H7 (cell line): ENCODE data around the gene COL8A1. TPM values are rescaled to one million over a fixed set of nuclear protein-coding genes. Genes with fewer than 3 reads are reported as not detected.
"Not testable (repeated sequence)": the region's sequence is repeated elsewhere in the genome, so short reads cannot be mapped to it uniquely, and the experiment has no call there.

Experiments
- DNase-seq: peaks from one replicate; pipeline ENCODE4 v3.0.0; 2012
- H3K27me3 ChIP-seq: 2 replicates; pipeline ENCODE4 v1.6.0; 2011; ENCODE audit warnings: mild to moderate bottlenecking, low read length; ENCODE audit not compliant: control insufficient read depth, insufficient read depth
- H3K36me3 ChIP-seq: replicated peaks from 2 replicates; pipeline ENCODE4 v1.5.1; 2011; ENCODE audit warnings: low read length; ENCODE audit not compliant: control insufficient read depth, insufficient read depth
- H3K4me3 ChIP-seq: 2 replicates; pipeline ENCODE4 v1.5.1; 2011; ENCODE audit warnings: low read depth, mild to moderate bottlenecking, control low read depth, low read length, moderate library complexity; ENCODE audit not compliant: insufficient read depth
- total RNA-seq: library from RNA; depleted of rRNA; stranded (reverse); fragments of >200 nt; shearing (Covaris generic); gene quantifications from 2 replicates; pipeline ENCODE4 v1.2.3, GENCODE V29; 2014

Gene COL8A1
- total RNA-seq, 1 experiment from 2014 or later, result 0.59 TPM

GRCh38 chr3:99818818-99819217 lies 180.4 kb downstream of the COL8A1 start:
- no peaks in the 10 kb centered on the region for H3K36me3 ChIP-seq
- DNase-seq, result no peak
- H3K4me3 ChIP-seq, result no peak overlapping the region
- H3K27me3 ChIP-seq, result no peaks in the 10 kb centered on the region

GRCh38 chr3:99823723-99824711 lies 185.6 kb downstream of the COL8A1 start:
- no peak overlapping the region for H3K4me3 ChIP-seq
- no peaks in the 10 kb centered on the region for H3K27me3 ChIP-seq
- H3K36me3 ChIP-seq, result no peaks in the 10 kb centered on the region
- DNase-seq, result no peak

GRCh38 chr3:99825004-99825640 lies 186.7 kb downstream of the COL8A1 start:
- no peak overlapping the region for H3K4me3 ChIP-seq

GRCh38 chr3:99829844-99830243 lies 191.4 kb downstream of the COL8A1 start:
- Histone ChIP-seq H3K36me3 (no peaks in the 10 kb centered on the region), H3K27me3 (no peaks in the 10 kb centered on the region), H3K4me3 (no peak overlapping the region)
- no peak for DNase-seq

More at GRCh38 chr3:99825004-99825640, 186.7 kb downstream of the COL8A1 start:
- no peak for DNase-seq
- no peaks in the 10 kb centered on the region for H3K36me3 ChIP-seq
- H3K27me3 ChIP-seq, result no peaks in the 10 kb centered on the region

GRCh38 chr3:99833617-99834205 lies 195.3 kb downstream of the COL8A1 start:
- no peaks in the 10 kb centered on the region for H3K27me3 ChIP-seq
- no peak overlapping the region for H3K4me3 ChIP-seq
- no peaks in the 10 kb centered on the region; the same call in 1 of the 2 replicates for H3K36me3 ChIP-seq
- no peak for DNase-seq

- DNase-seq, result no peak
These were observed 196.0 kb downstream of the COL8A1 start for GRCh38 chr3:99834211-99834957.

GRCh38 chr3:99836681-99837080 lies 198.3 kb downstream of the COL8A1 start:
- no peaks in the 10 kb centered on the region for H3K27me3 ChIP-seq
- H3K36me3 ChIP-seq, result no peaks in the 10 kb centered on the region; the same call in 1 of the 2 replicates
- H3K4me3 ChIP-seq, result no peak overlapping the region
- no peak for DNase-seq

More at GRCh38 chr3:99834211-99834957, 196.0 kb downstream of the COL8A1 start:
- H3K27me3 ChIP-seq, result no peaks in the 10 kb centered on the region
- H3K36me3 ChIP-seq, result no peaks in the 10 kb centered on the region; the same call in 1 of the 2 replicates
- H3K4me3 ChIP-seq, result no peak overlapping the region

GRCh38 chr3:99837715-99838114 lies 199.3 kb downstream of the COL8A1 start:
- Histone ChIP-seq H3K36me3 (no peaks in the 10 kb centered on the region; the same call in 1 of the 2 replicates), H3K27me3 (no peaks in the 10 kb centered on the region), H3K4me3 (no peak overlapping the region)
- no peak for DNase-seq

GRCh38 chr3:99838755-99839154 lies 200.4 kb downstream of the COL8A1 start:
- H3K36me3 ChIP-seq, result no peaks in the 10 kb centered on the region; the same call in 1 of the 2 replicates
- no peak for DNase-seq
- no peak overlapping the region for H3K4me3 ChIP-seq
- H3K27me3 ChIP-seq, result no peaks in the 10 kb centered on the region

GRCh38 chr3:99839613-99840012 lies 201.2 kb downstream of the COL8A1 start:
- Histone ChIP-seq H3K4me3 (no peak overlapping the region), H3K36me3 (no peaks in the 10 kb centered on the region; the same call in 1 of the 2 replicates), H3K27me3 (no peaks in the 10 kb centered on the region)
- DNase-seq, result no peak

GRCh38 chr3:99841949-99842348 lies 203.6 kb downstream of the COL8A1 start:
- H3K27me3 ChIP-seq, DNase-seq, H3K36me3 ChIP-seq, H3K4me3 ChIP-seq: not testable (repeated sequence)

- Histone ChIP-seq H3K4me3 (no peak overlapping the region), H3K27me3 (no peaks in the 10 kb centered on the region), H3K36me3 (no peaks in the 10 kb centered on the region; the same call in 1 of the 2 replicates)
- DNase-seq, result peak; percentile 11
These were observed 204.6 kb downstream of the COL8A1 start for GRCh38 chr3:99842826-99843589.

GRCh38 chr3:99843590-99844258 lies 205.3 kb downstream of the COL8A1 start:
- no peaks in the 10 kb centered on the region for H3K27me3 ChIP-seq
- no peaks in the 10 kb centered on the region for H3K36me3 ChIP-seq
- no peak for DNase-seq
- H3K4me3 ChIP-seq, result no peak overlapping the region
